Hair follicular keratinocyte (primary cell): Measurements from ENCODE around the gene LIN9. TPM values are rescaled to one million over a fixed set of nuclear protein-coding genes. Genes with fewer than 3 reads are reported as not detected.

Experiments used
- total RNA-seq: library from RNA; depleted of rRNA; stranded (reverse); fragments of >200 nt; gene quantifications from 2 replicates; pipeline ENCODE4 v1.2.3, GENCODE V29; 2015

LIN9 gene
- 4.1 and 9.6 TPM in 2 replicates for total RNA-seq

GRCh38 chr1:226308723-226309397, at the start of gene LIN9:
TSS of gene LIN9 (minus strand) at chr1:226309164. CDS start at chr1:226309139, 25 bp downstream.

GRCh38 chr1:226223157-226223785, 85.7 kb downstream of the LIN9 start, which contains the start of gene MIXL1:
TSS of gene MIXL1 (plus strand) at chr1:226223664. CDS start at chr1:226223682, 18 bp downstream.

GRCh38 chr1:226186124-226187018, 122.6 kb downstream of the LIN9 start, which contains the start of gene ACBD3:
TSS of gene ACBD3 (minus strand) at chr1:226186741. CDS start at chr1:226186675, 66 bp downstream.

Other genes starting within 250 kb of the LIN9 start
- gene H3-3A, start 246.4 kb downstream of the LIN9 start, total RNA-seq, result 319 and 359 TPM in 2 replicates
- 40.5 and 47.5 TPM in 2 replicates for gene ACBD3, start 122.4 kb downstream of the LIN9 start, total RNA-seq
- not detected in 2 replicates for gene MIXL1, start 85.5 kb downstream of the LIN9 start, total RNA-seq
- 93.0 and 158 TPM in 2 replicates for gene PARP1, start 98.9 kb upstream of the LIN9 start, total RNA-seq
- gene STUM, start 239.6 kb upstream of the LIN9 start, total RNA-seq, result not detected in 2 replicates